WTC11 (cell line): ENCODE data around the gene MEP1A.

Experiments used
- FOXJ3 ChIP-seq: sonication (generic); formaldehyde crosslinking; IDR thresholded peaks from 2 replicates; pipeline ENCODE4 v1.9.0; 2021; ENCODE audit warnings: missing genetic modification reagents, mild to moderate bottlenecking, borderline replicate concordance
- TF ChIP-seq, protein P1 (sequence below): sonication (generic); formaldehyde crosslinking; IDR thresholded peaks from 2 replicates; pipeline ENCODE4 v1.8.0; 2022; ENCODE audit warnings: missing genetic modification reagents
- TF ChIP-seq, protein P2 (sequence below): sonication (generic); formaldehyde crosslinking; IDR thresholded peaks from 2 replicates; pipeline ENCODE4 v1.8.0; 2023; ENCODE audit warnings: mild to moderate bottlenecking, missing genetic modification reagents

DNA sequence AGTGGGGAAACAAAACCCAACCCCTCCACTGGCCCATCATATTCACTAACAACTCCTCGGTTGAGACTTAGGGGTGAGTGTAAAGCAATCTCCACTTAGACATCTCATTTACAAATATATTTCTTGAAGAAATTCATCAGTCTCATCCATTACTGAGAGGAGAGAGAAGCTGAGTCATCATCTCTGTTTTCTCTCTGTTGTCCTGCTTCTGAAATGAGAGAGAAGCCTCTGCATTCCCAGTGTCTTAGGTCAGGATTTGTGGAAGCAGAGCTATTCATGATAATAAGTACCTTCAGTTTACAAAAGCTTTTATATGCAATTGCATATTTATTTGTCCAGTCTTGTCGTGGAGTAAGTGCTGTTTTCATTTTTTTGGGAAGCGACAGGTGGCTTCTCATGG lies 879 bp downstream of the MEP1A start:
- TF ChIP-seq, protein P1, sequence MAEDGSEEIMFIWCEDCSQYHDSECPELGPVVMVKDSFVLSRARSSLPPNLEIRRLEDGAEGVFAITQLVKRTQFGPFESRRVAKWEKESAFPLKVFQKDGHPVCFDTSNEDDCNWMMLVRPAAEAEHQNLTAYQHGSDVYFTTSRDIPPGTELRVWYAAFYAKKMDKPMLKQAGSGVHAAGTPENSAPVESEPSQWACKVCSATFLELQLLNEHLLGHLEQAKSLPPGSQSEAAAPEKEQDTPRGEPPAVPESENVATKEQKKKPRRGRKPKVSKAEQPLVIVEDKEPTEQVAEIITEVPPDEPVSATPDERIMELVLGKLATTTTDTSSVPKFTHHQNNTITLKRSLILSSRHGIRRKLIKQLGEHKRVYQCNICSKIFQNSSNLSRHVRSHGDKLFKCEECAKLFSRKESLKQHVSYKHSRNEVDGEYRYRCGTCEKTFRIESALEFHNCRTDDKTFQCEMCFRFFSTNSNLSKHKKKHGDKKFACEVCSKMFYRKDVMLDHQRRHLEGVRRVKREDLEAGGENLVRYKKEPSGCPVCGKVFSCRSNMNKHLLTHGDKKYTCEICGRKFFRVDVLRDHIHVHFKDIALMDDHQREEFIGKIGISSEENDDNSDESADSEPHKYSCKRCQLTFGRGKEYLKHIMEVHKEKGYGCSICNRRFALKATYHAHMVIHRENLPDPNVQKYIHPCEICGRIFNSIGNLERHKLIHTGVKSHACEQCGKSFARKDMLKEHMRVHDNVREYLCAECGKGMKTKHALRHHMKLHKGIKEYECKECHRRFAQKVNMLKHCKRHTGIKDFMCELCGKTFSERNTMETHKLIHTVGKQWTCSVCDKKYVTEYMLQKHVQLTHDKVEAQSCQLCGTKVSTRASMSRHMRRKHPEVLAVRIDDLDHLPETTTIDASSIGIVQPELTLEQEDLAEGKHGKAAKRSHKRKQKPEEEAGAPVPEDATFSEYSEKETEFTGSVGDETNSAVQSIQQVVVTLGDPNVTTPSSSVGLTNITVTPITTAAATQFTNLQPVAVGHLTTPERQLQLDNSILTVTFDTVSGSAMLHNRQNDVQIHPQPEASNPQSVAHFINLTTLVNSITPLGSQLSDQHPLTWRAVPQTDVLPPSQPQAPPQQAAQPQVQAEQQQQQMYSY, result no peak
- TF ChIP-seq FOXJ3 (CRISPR knock-in tag), result no peak
- TF ChIP-seq, protein P2, sequence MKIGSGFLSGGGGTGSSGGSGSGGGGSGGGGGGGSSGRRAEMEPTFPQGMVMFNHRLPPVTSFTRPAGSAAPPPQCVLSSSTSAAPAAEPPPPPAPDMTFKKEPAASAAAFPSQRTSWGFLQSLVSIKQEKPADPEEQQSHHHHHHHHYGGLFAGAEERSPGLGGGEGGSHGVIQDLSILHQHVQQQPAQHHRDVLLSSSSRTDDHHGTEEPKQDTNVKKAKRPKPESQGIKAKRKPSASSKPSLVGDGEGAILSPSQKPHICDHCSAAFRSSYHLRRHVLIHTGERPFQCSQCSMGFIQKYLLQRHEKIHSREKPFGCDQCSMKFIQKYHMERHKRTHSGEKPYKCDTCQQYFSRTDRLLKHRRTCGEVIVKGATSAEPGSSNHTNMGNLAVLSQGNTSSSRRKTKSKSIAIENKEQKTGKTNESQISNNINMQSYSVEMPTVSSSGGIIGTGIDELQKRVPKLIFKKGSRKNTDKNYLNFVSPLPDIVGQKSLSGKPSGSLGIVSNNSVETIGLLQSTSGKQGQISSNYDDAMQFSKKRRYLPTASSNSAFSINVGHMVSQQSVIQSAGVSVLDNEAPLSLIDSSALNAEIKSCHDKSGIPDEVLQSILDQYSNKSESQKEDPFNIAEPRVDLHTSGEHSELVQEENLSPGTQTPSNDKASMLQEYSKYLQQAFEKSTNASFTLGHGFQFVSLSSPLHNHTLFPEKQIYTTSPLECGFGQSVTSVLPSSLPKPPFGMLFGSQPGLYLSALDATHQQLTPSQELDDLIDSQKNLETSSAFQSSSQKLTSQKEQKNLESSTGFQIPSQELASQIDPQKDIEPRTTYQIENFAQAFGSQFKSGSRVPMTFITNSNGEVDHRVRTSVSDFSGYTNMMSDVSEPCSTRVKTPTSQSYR (CRISPR knock-in tag), result no peak
